Muscle of leg (tissue), 11 donors: Measurements from ENCODE around the gene MMP14. TPM values are rescaled to one million over a fixed set of nuclear protein-coding genes. Genes with fewer than 3 reads are reported as not detected.
"Not testable (repeated sequence)": the region's sequence is repeated elsewhere in the genome, so short reads cannot be mapped to it uniquely, and the experiment has no call there.

ENCODE experiments used
- DNase-seq: peaks from one replicate; pipeline ENCODE4 v3.0.0; 2013
- H3K27ac ChIP-seq: one replicate; pipeline ENCODE4 v1.5.1; 2013; ENCODE audit warnings: mild to moderate bottlenecking, low read length, control low read depth
- H3K27me3 ChIP-seq: one replicate; pipeline ENCODE4 v1.6.1; 2013; ENCODE audit warnings: low read length; ENCODE audit not compliant: control insufficient read depth, insufficient read depth
- H3K36me3 ChIP-seq: one replicate; pipeline ENCODE4 v1.6.1; 2013; ENCODE audit warnings: low read length; ENCODE audit not compliant: control insufficient read depth, insufficient read depth
- H3K4me1 ChIP-seq: one replicate; pipeline ENCODE4 v1.6.1; 2013; ENCODE audit warnings: low read length; ENCODE audit not compliant: control insufficient read depth, insufficient read depth
- H3K4me3 ChIP-seq: one replicate; pipeline ENCODE4 v1.5.1; 2013; ENCODE audit warnings: low read length, control low read depth
- H3K9me3 ChIP-seq: replicated peaks from 2 replicates; pipeline ENCODE4 v1.6.1; 2013; ENCODE audit warnings: low read depth, low read length; ENCODE audit not compliant: control insufficient read depth
- WGBS: methylation state at CpG from one replicate; pipeline ENCODE4 v1.1.5; 2013; ENCODE audit warnings: missing lambda C conversion rate; ENCODE audit not compliant: insufficient coverage; 5-methylcytosine and 5-hydroxymethylcytosine counted together
- polyA plus RNA-seq, 8 donors: library from polyadenylated mRNA; unstranded; fragments of 120-200 nt; gene quantifications; one replicate each; pipeline versions ENCODE4 v1.2.1 to v1.2.3, GENCODE V29; 2013; ENCODE audit warnings: inconsistent platforms in 1 of 8, low replicate concordance in 1 of 8; ENCODE audit not compliant: insufficient read length in 8 of 8, insufficient read depth in 1 of 8
- total RNA-seq: library from RNA; stranded (reverse); fragments of 120-200 nt; gene quantifications from one replicate; pipeline ENCODE4 v1.2.4, GENCODE V29; 2013

MMP14 gene
- total and polyA plus RNA-seq, 9 donors: 108 to 315 (median 198) TPM

- peak; percentile 96 for DNase-seq
- 1% methylated on average over 22 of the region's 34 CpGs for WGBS
- H3K9me3 ChIP-seq: no peaks in the 10 kb centered on the region
- peaks cover 51% of the 10 kb centered on the region for H3K4me1 ChIP-seq
- no peaks in the 10 kb centered on the region for H3K27me3 ChIP-seq
- peak overlapping the region; percentile 33 for H3K4me3 ChIP-seq
- peak overlapping the region; percentile 90 for H3K27ac ChIP-seq
- H3K36me3 ChIP-seq: no peaks in the 10 kb centered on the region
Observed at GRCh38 chr14:22822571-22823098, 13.8 kb upstream of the MMP14 start.

- Histone ChIP-seq H3K9me3 (no peaks in the 10 kb centered on the region), H3K4me3 (no peak overlapping the region), H3K36me3 (no peaks in the 10 kb centered on the region), H3K4me1 (peaks cover 42% of the 10 kb centered on the region), H3K27ac (peak overlapping the region; percentile 40), H3K27me3 (no peaks in the 10 kb centered on the region)
- DNase-seq: peak; percentile 87
- WGBS: 44% methylated on average over 6 of the region's 8 CpGs
Observed at GRCh38 chr14:22824711-22825359, 11.6 kb upstream of the MMP14 start.

GRCh38 chr14:22829076-22829660 is 7.2 kb upstream of the MMP14 start:
- Histone ChIP-seq H3K36me3 (peaks cover 14% of the 10 kb centered on the region), H3K27ac (peak overlapping the region; percentile 75), H3K4me1 (peaks cover 16% of the 10 kb centered on the region), H3K4me3 (peak overlapping the region; percentile 78)
- WGBS: no CpG with 5 or more reads among the region's 12 CpGs
- not testable (repeated sequence) for DNase-seq, H3K9me3 ChIP-seq, H3K27me3 ChIP-seq

- DNase-seq: peak; percentile 97
- Histone ChIP-seq H3K27ac (peak within 1 kb of the TSS; percentile 79), H3K9me3 (no peaks in the 10 kb centered on the region), H3K4me1 (peaks cover 13% of the 10 kb centered on the region), H3K27me3 (no peaks in the 10 kb centered on the region), H3K36me3 (peaks cover 19% of the 10 kb centered on the region), H3K4me3 (peak within 1 kb of the TSS; percentile 78)
- WGBS: under 1% methylated on average over 36 of the region's 41 CpGs
Observed at GRCh38 chr14:22829661-22830442, 6.5 kb upstream of the MMP14 start, which contains the start of gene MRPL52. MRPL52 (plus strand) TSS chr14:22829887; CDS start chr14:22829913, 26 bp downstream.

GRCh38 chr14:22830443-22831010 is 5.9 kb upstream of the MMP14 start:
- WGBS: no CpG with 5 or more reads among the region's 3 CpGs
- H3K36me3 ChIP-seq: peaks cover 22% of the 10 kb centered on the region
- no peaks in the 10 kb centered on the region for H3K27me3 ChIP-seq
- H3K27ac ChIP-seq: no peak overlapping the region
- no peaks in the 10 kb centered on the region for H3K9me3 ChIP-seq
- H3K4me1 ChIP-seq: peaks cover 10% of the 10 kb centered on the region
- H3K4me3 ChIP-seq: peak overlapping the region; percentile 78
- DNase-seq: no peak

GRCh38 chr14:22835505-22835904 is 880 bp upstream of the MMP14 start:
- H3K4me3 ChIP-seq: no peak overlapping the region
- H3K4me1 ChIP-seq: peaks cover 22% of the 10 kb centered on the region
- H3K27ac ChIP-seq: peak overlapping the region; percentile 88
- no peaks in the 10 kb centered on the region for H3K9me3 ChIP-seq
- no peaks in the 10 kb centered on the region for H3K27me3 ChIP-seq
- 72% methylated on average over 2 of the region's 3 CpGs for WGBS
- peaks cover 31% of the 10 kb centered on the region for H3K36me3 ChIP-seq
- DNase-seq: no peak

GRCh38 chr14:22837114-22837749 is 847 bp downstream of the MMP14 start:
- peaks cover 43% of the 10 kb centered on the region for H3K36me3 ChIP-seq
- H3K9me3 ChIP-seq: no peaks in the 10 kb centered on the region
- peak; percentile 81 for DNase-seq
- H3K4me3 ChIP-seq: peak overlapping the region; percentile 84
- H3K4me1 ChIP-seq: peaks cover 22% of the 10 kb centered on the region
- peak overlapping the region; percentile 88 for H3K27ac ChIP-seq
- no peaks in the 10 kb centered on the region for H3K27me3 ChIP-seq
- under 1% methylated on average over 41 of the region's 57 CpGs for WGBS

- H3K4me3 ChIP-seq: peak overlapping the region; percentile 84
- peak overlapping the region; percentile 88 for H3K27ac ChIP-seq
- H3K4me1 ChIP-seq: peaks cover 22% of the 10 kb centered on the region
- 9% methylated on average over 10 of the region's 25 CpGs for WGBS
- H3K9me3 ChIP-seq: no peaks in the 10 kb centered on the region
- DNase-seq: peak; percentile 69
- H3K36me3 ChIP-seq: peaks cover 50% of the 10 kb centered on the region
- no peaks in the 10 kb centered on the region for H3K27me3 ChIP-seq
Observed at GRCh38 chr14:22837750-22838538, 1.6 kb downstream of the MMP14 start.

GRCh38 chr14:22838631-22839041 is 2.3 kb downstream of the MMP14 start:
- Histone ChIP-seq H3K36me3 (peaks cover 52% of the 10 kb centered on the region), H3K4me3 (peak overlapping the region; percentile 84), H3K9me3 (no peaks in the 10 kb centered on the region), H3K27me3 (no peaks in the 10 kb centered on the region), H3K4me1 (peaks cover 22% of the 10 kb centered on the region), H3K27ac (peak overlapping the region; percentile 88)
- peak; percentile 62 for DNase-seq
- WGBS: no CpG with 5 or more reads among the region's 6 CpGs
